HG02610 (cell line): Measurements from ENCODE around the gene UNKL.

Source experiments
- ATAC-seq: cut with Tn5 transposase; IDR thresholded peaks from one replicate; pipeline ENCODE4 v1.9.1; 2021; ENCODE audit warnings: mild to moderate bottlenecking, moderate library complexity; ENCODE audit not compliant: unreplicated experiment

The UNKL gene

GRCh38 chr16:1432388-1433262 is 18.1 kb upstream of the UNKL start:
- no peak for ATAC-seq

- ATAC-seq, result no peak
Observed at GRCh38 chr16:1431497-1432270, 17.2 kb upstream of the UNKL start.

GRCh38 chr16:1430759-1431496 is 16.4 kb upstream of the UNKL start, which contains the start of gene PERCC1:
Gene PERCC1 (plus strand): TSS chr16:1431078. CDS start chr16:1432594, 1,516 bp downstream.
- no peak for ATAC-seq

- ATAC-seq, result no peak
Observed at GRCh38 chr16:1430214-1430758, 15.8 kb upstream of the UNKL start.

- no peak for ATAC-seq
Observed at GRCh38 chr16:1429631-1430030, 15.1 kb upstream of the UNKL start.

- no peak for ATAC-seq
Observed at GRCh38 chr16:1429012-1429411, 14.5 kb upstream of the UNKL start.

GRCh38 chr16:1428511-1428910 is 14.0 kb upstream of the UNKL start:
- no peak for ATAC-seq

GRCh38 chr16:1427473-1428461 is 13.3 kb upstream of the UNKL start:
- ATAC-seq, result no peak

GRCh38 chr16:1426734-1427471 is 12.4 kb upstream of the UNKL start:
- no peak for ATAC-seq

- ATAC-seq, result no peak
Observed at GRCh38 chr16:1425616-1426370, 11.3 kb upstream of the UNKL start.

GRCh38 chr16:1424028-1424427 is 9.5 kb upstream of the UNKL start:
- ATAC-seq, result no peak

GRCh38 chr16:1422076-1422475 is 7.6 kb upstream of the UNKL start:
- ATAC-seq, result no peak

GRCh38 chr16:1420111-1420539 is 5.6 kb upstream of the UNKL start:
- peak; percentile 1 for ATAC-seq

- ATAC-seq, result no peak
Observed at GRCh38 chr16:1416521-1416941, 2.0 kb upstream of the UNKL start.

GRCh38 chr16:1413684-1414531 is 596 bp downstream of the UNKL start:
- ATAC-seq, result peak; percentile 32

- no peak for ATAC-seq
Observed at GRCh38 chr16:1412847-1413246, 1.7 kb downstream of the UNKL start.

GRCh38 chr16:1408171-1408837 is 6.2 kb downstream of the UNKL start:
- peak; percentile 76 for ATAC-seq
